Transverse colon (tissue), 4 donors: ENCODE data around the gene CCDC9B. TPM values are rescaled to one million over a fixed set of nuclear protein-coding genes. Genes with fewer than 3 reads are reported as not detected.

Experiments used
- DNase-seq: peaks from one replicate; pipeline ENCODE4 v3.0.0-alpha.2; 2019
- H3K27ac ChIP-seq, 4 donors: fragments of 200-600 bp; sonication (generic); 2 replicates each; pipeline ENCODE4 v1.5.1; 2016 to 2018; ENCODE audit warnings: inconsistent platforms in 4 of 4
- H3K27me3 ChIP-seq: fragments of 200-600 bp; sonication (generic); 2 replicates; pipeline ENCODE4 v1.5.1; 2017; ENCODE audit warnings: inconsistent platforms
- H3K36me3 ChIP-seq, 4 donors: fragments of 200-600 bp; sonication (generic); 2 replicates each; pipeline ENCODE4 v1.5.1; 2017 to 2019; ENCODE audit warnings: inconsistent platforms in 4 of 4
- H3K4me1 ChIP-seq, 4 donors: fragments of 200-600 bp; sonication (generic); 2 replicates each; pipeline ENCODE4 v1.5.1; 2017 to 2020; ENCODE audit warnings: inconsistent platforms in 4 of 4
- H3K4me3 ChIP-seq, 4 donors: fragments of 200-600 bp; sonication (generic); 1 replicate in 1 of 4; 2 replicates in 3 of 4; pipeline versions ENCODE4 v1.5.1 to v1.6.1; 2017 to 2019; ENCODE audit warnings: inconsistent platforms in 4 of 4
- H3K9me3 ChIP-seq, 2 donors: fragments of 200-600 bp; sonication (generic); 2 replicates each; pipeline ENCODE4 v1.5.1; 2017 to 2019; ENCODE audit warnings: inconsistent platforms in 2 of 2
- CTCF ChIP-seq, 5 experiments: fragments of 200-600 bp in 3 of 5; fragments of 450-650 bp in 2 of 5; sonication (generic) in 3 of 5; IDR thresholded peaks; 1 replicate in 2 of 5; 2 replicates in 3 of 5; pipeline ENCODE4 v1.5.1; 2016 to 2017; ENCODE audit warnings: antibody characterized with exemption in 5 of 5, inconsistent platforms in 3 of 5, mild to moderate bottlenecking in 2 of 5, moderate library complexity in 1 of 5
- EP300 ChIP-seq: sonication (generic); formaldehyde crosslinking; IDR thresholded peaks from one replicate; pipeline ENCODE4 v1.6.1; 2017; ENCODE audit warnings: antibody characterized with exemption, low read depth
- POLR2A ChIP-seq: fragments of 450-650 bp; IDR thresholded peaks from one replicate; pipeline ENCODE4 v1.6.1; 2016; ENCODE audit warnings: antibody characterized with exemption, mild to moderate bottlenecking, moderate library complexity
- POLR2AphosphoS5 ChIP-seq, 3 donors: sonication (generic); formaldehyde crosslinking; IDR thresholded peaks; one replicate each; pipeline ENCODE4 v1.6.1; 2016; ENCODE audit warnings: antibody characterized with exemption in 3 of 3
- WGBS, 2 donors: methylation state at CpG; one replicate each; pipeline ENCODE4 v1.1.5; 2018; ENCODE audit warnings: low coverage in 1 of 2; 5-methylcytosine and 5-hydroxymethylcytosine counted together
- in situ Hi-C, 4 donors: fragments of 200-750 bp; cut with MboI; loops; one replicate each; pipeline versions ENCODE4 v1.15.0 to v1.15.1; 2017; ENCODE audit warnings: low sequenced_read_pairs in 3 of 4, low pct_ligation_motif_present in 1 of 4, low pct_unique_long_range_greater_than_20kb in 1 of 4
- intact Hi-C: fragments of 100-400 bp; cut with DNase I; formaldehyde crosslinking; loops from one replicate; pipeline ENCODE4 v1.15.1; 2023; ENCODE audit warnings: low total_unique reads
- total RNA-seq, 4 donors: library from RNA; depleted of rRNA; stranded (reverse); fragments of >200 nt; gene quantifications; one replicate each; pipeline ENCODE4 v1.1.0, GENCODE V29; 2016

The CCDC9B gene
- total RNA-seq, 4 donors from 2014 or later = 22.0 to 49.4 (median 36.9) TPM

GRCh38 chr15:40282869-40283614, 57.7 kb downstream of the CCDC9B start, which contains the start of gene ANKRD63:
ANKRD63 (minus strand) TSS chr15:40283064; CDS start chr15:40282586, 478 bp downstream.
- intact Hi-C loops = loop anchor here (5.0 kb wide), 1 partner anchor 139 kb away; no protein-coding TSS in a partner anchor
- no peak for TF ChIP-seq CTCF (IDR thresholded peaks at IDR 0.05)
- TF ChIP-seq POLR2A = no peak
- no peak for TF ChIP-seq EP300
- no peak for TF ChIP-seq POLR2AphosphoS5 (IDR thresholded peaks at IDR 0.05)
- WGBS, 2 donors = 8% methylated on average over 27 of the region's 76 CpGs; no CpG with 5 or more reads in 1 of the 2 donors

DNA sequence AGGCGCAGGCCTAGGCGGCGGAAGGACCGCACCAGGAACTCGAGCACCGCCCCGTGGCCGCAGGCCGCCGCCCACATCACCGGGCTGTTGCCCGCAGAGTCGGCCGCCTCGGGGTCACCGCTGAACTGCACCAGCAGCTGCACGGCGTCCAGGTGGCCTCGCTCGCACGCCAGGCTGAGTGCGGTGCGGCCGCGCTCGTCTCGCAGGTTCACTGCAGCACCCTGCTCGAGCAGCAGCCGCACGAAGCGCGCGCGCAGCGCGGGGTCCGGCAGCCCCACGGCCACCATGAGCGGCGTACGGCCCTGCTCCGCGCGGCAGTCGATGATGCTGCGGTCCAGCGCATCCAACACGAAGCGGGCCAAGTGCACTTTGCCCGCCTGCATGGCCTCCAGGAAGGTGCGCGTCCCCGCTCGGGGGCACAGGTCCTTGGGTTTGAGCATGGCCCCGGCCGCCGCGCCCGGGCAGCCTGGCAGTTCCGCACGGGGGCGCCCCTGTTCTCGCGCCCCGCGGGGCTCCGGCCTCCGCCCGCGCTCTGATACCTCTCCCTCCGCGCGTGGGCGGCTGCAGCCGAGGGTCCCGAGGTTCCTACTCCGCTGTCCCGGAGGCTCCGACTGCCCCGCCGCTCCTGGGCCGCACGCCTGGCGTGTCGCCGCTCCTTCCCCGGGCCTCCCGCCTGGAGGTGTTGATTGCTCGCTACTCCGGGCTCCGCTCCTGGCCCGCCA, 58.4 kb downstream of the CCDC9B start:
- peak overlapping the region in 1 of 4 donors; percentile 8 for H3K27ac ChIP-seq
- intact Hi-C loops = loop anchor here (5.0 kb wide), 1 partner anchor 140 kb away; no protein-coding TSS in a partner anchor
- H3K4me1 ChIP-seq = peaks cover 3 to 36% (median 33%) of the 10 kb centered on the region in 4 donors
- H3K36me3 ChIP-seq = no peaks in the 10 kb centered on the region
- peak overlapping the region; percentile 16 to 47 (median 29) for H3K4me3 ChIP-seq
- DNase-seq = peak; percentile 50
- peak in 4 of 5 experiments; percentile 29 to 51 (median 36) for TF ChIP-seq CTCF (IDR thresholded peaks at IDR 0.05)
- TF ChIP-seq POLR2AphosphoS5 (IDR thresholded peaks at IDR 0.05) = no peak
- 2% methylated on average over 37 of the region's 92 CpGs; no CpG with 5 or more reads in 1 of the 2 donors for WGBS, 2 donors
- in situ Hi-C loops = no loop called here
- peaks cover 57% of the 10 kb centered on the region for H3K27me3 ChIP-seq
- H3K9me3 ChIP-seq = no peaks in the 10 kb centered on the region

More at GRCh38 chr15:40282869-40283614, 57.7 kb downstream of the CCDC9B start, which contains the start of gene ANKRD63:
- peaks cover 3 to 36% (median 33%) of the 10 kb centered on the region in 4 donors for H3K4me1 ChIP-seq
- H3K36me3 ChIP-seq = no peaks in the 10 kb centered on the region
- H3K9me3 ChIP-seq = no peaks in the 10 kb centered on the region
- DNase-seq = peak; percentile 36
- H3K27ac ChIP-seq = peak within 1 kb of the TSS in 1 of 4 donors; percentile 8
- in situ Hi-C loops = no loop called here
- H3K27me3 ChIP-seq = peaks cover 50% of the 10 kb centered on the region
- H3K4me3 ChIP-seq = peak within 1 kb of the TSS; percentile 16 to 47 (median 29)

DNA sequence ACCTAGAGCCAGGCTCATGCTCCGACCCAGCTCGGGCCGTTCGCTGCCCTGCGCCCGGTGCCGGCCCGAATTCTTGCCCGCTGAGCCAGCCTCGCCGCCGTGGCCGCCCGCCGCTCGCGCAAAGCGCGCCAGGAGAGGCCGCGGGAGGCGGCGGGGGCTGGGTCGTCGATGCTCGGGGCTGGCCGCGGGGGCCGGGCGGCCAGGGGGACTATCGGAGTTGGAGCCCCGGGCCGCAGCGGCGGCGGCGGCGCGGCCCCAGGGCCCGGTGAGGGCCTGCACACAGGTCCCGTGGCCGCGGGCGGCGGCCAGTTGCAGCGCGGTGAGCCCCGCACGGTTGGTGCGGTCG, 59.0 kb downstream of the CCDC9B start:
- 34% methylated on average over 9 of the region's 51 CpGs; no CpG with 5 or more reads in 1 of the 2 donors for WGBS, 2 donors
- intact Hi-C loops = loop anchor here (5.0 kb wide), 1 partner anchor 141 kb away; no protein-coding TSS in a partner anchor
- in situ Hi-C loops = no loop called here
- Histone ChIP-seq H3K36me3 (no peaks in the 10 kb centered on the region), H3K27me3 (peaks cover 57% of the 10 kb centered on the region), H3K27ac (no peak overlapping the region), H3K4me3 (peak overlapping the region in 3 of 4 donors; percentile 17 to 47 (median 41)), H3K4me1 (peaks cover 3 to 36% (median 33%) of the 10 kb centered on the region in 4 donors), H3K9me3 (no peaks in the 10 kb centered on the region)
- DNase-seq = no peak
- TF ChIP-seq POLR2AphosphoS5 (IDR thresholded peaks at IDR 0.05) = no peak
- TF ChIP-seq CTCF (IDR thresholded peaks at IDR 0.05) = no peak

Other genes with a start within 250 kb of the CCDC9B start
- gene BMF, start 232.1 kb downstream of the CCDC9B start, total RNA-seq = 10 to 100 TPM; 13.3 to 35.4 (median 25.1) TPM
- gene BUB1B, start 179.9 kb downstream of the CCDC9B start, total RNA-seq = 10 to 100 TPM in 2 of 4 donors, 1 to 10 TPM in 2; 1.4 to 15.3 (median 8.6) TPM
- 1 to 10 TPM; 3.0 to 7.5 (median 4.5) TPM for gene PAK6, start 101.9 kb downstream of the CCDC9B start, total RNA-seq
- gene ANKRD63, start 57.9 kb downstream of the CCDC9B start, total RNA-seq = not detected
- 100 to 1,000 TPM in 1 of 4 donors, 10 to 100 TPM in 2, 1 to 10 TPM in 1; 5.5 to 143 (median 12.0) TPM for gene PLCB2, start 33.0 kb downstream of the CCDC9B start, total RNA-seq
- gene INAFM2, start 17.2 kb downstream of the CCDC9B start, total RNA-seq = 10 to 100 TPM; 14.5 to 62.1 (median 19.4) TPM
- gene PHGR1, start 10.1 kb upstream of the CCDC9B start, total RNA-seq = 1,000 to 10,000 TPM; 2,387 to 4,992 (median 3,189) TPM
- gene DISP2, start 17.3 kb upstream of the CCDC9B start, total RNA-seq = 10 to 100 TPM in 2 of 4 donors, 1 to 10 TPM in 2; 8.6 to 12.9 (median 10.9) TPM
- 10 to 100 TPM in 1 of 4 donors, 1 to 10 TPM in 3; 7.5 to 80.4 (median 8.3) TPM for gene KNSTRN, start 41.8 kb upstream of the CCDC9B start, total RNA-seq
- gene IVD, start 64.9 kb upstream of the CCDC9B start, total RNA-seq = 100 to 1,000 TPM in 1 of 4 donors, 10 to 100 TPM in 3; 51.4 to 122 (median 58.7) TPM
- 10 to 100 TPM in 3 of 4 donors, 1 to 10 TPM in 1; 9.0 to 35.5 (median 26.4) TPM for gene BAHD1, start 100.0 kb upstream of the CCDC9B start, total RNA-seq
- 1 to 10 TPM in 3 of 4 donors, not detected in 1; 2.9 to 8.8 (median 4.1) TPM for gene CHST14, start 130.0 kb upstream of the CCDC9B start, total RNA-seq
- gene CCDC32, start 224.1 kb upstream of the CCDC9B start, total RNA-seq = 10 to 100 TPM; 31.0 to 53.1 (median 41.1) TPM
- 10 to 100 TPM in 1 of 4 donors, 1 to 10 TPM in 3; 6.7 to 19.3 (median 7.8) TPM for gene RPUSD2, start 228.4 kb upstream of the CCDC9B start, total RNA-seq